HepG2 (cell line): ENCODE measurements around the gene CEBPE. TPM values are rescaled to one million over a fixed set of nuclear protein-coding genes. Genes with fewer than 3 reads are reported as not detected.

Source experiments
- DPF2 ChIP-seq: sonication (generic); formaldehyde crosslinking; IDR thresholded peaks from 2 replicates; pipeline ENCODE4 v1.4.0; 2020; ENCODE audit warnings: mild to moderate bottlenecking, low read depth, missing genetic modification reagents, borderline replicate concordance
- HNRNPK ChIP-seq: fragments of 200-400 bp; formaldehyde crosslinking; IDR thresholded peaks from 2 replicates; pipeline ENCODE4 v1.6.1; 2018; ENCODE audit warnings: low read length, low read depth, moderate library complexity, mild to moderate bottlenecking; ENCODE audit not compliant: poor library complexity, severe bottlenecking
- HOXA5 ChIP-seq: sonication (generic); formaldehyde crosslinking; IDR thresholded peaks from 2 replicates; pipeline ENCODE4 v1.4.0; 2020; ENCODE audit warnings: missing genetic modification reagents
- IKZF5 ChIP-seq: IDR thresholded peaks from 2 replicates; pipeline ENCODE4 v1.6.1; 2018; ENCODE audit warnings: missing genetic modification reagents, mild to moderate bottlenecking, missing compliant biosample characterization
- IRF9 ChIP-seq: sonication (generic); formaldehyde crosslinking; IDR thresholded peaks from 2 replicates; pipeline ENCODE4 v1.8.0; 2022; ENCODE audit warnings: missing genetic modification reagents, mild to moderate bottlenecking, borderline replicate concordance
- KDM6A ChIP-seq: IDR thresholded peaks from 2 replicates; pipeline ENCODE4 v1.6.1; 2016; ENCODE audit warnings: low read depth
- MED13 ChIP-seq: sonication (generic); formaldehyde crosslinking; IDR thresholded peaks from 2 replicates; pipeline ENCODE4 v1.5.0; 2020; ENCODE audit warnings: missing genetic modification reagents
- MXD1 ChIP-seq: sonication (generic); formaldehyde crosslinking; IDR thresholded peaks from 2 replicates; pipeline ENCODE4 v1.4.0; 2020; ENCODE audit warnings: mild to moderate bottlenecking, missing genetic modification reagents
- NFATC3 ChIP-seq: sonication (generic); formaldehyde crosslinking; IDR thresholded peaks from 2 replicates; pipeline ENCODE4 v1.5.1; 2020; ENCODE audit warnings: mild to moderate bottlenecking, missing genetic modification reagents
- NPAS2 ChIP-seq: sonication (generic); formaldehyde crosslinking; IDR thresholded peaks from 2 replicates; pipeline ENCODE4 v1.8.0; 2022; ENCODE audit warnings: mild to moderate bottlenecking, missing genetic modification reagents, borderline replicate concordance
- PCBP1 ChIP-seq: fragments of 200-400 bp; formaldehyde crosslinking; IDR thresholded peaks from 2 replicates; pipeline ENCODE4 v1.6.1; 2017; ENCODE audit warnings: mild to moderate bottlenecking, low read depth, low read length, borderline replicate concordance
- PRMT3 ChIP-seq: sonication (generic); formaldehyde crosslinking; IDR thresholded peaks from 2 replicates; pipeline ENCODE4 v1.8.1; 2022; ENCODE audit warnings: low read depth, mild to moderate bottlenecking, moderate library complexity, missing genetic modification reagents, borderline replicate concordance
- RNF219 ChIP-seq: sonication (generic); formaldehyde crosslinking; IDR thresholded peaks from 2 replicates; pipeline ENCODE4 v1.5.0; 2020; ENCODE audit warnings: mild to moderate bottlenecking, missing genetic modification reagents
- SP140L ChIP-seq: sonication (generic); formaldehyde crosslinking; IDR thresholded peaks from 2 replicates; pipeline ENCODE4 v1.4.0; 2020; ENCODE audit warnings: missing genetic modification reagents, borderline replicate concordance
- THAP7 ChIP-seq: sonication (generic); formaldehyde crosslinking; IDR thresholded peaks from 2 replicates; pipeline ENCODE4 v1.8.1; 2023; ENCODE audit warnings: mild to moderate bottlenecking, missing genetic modification reagents
- ZC3H13 ChIP-seq: sonication (generic); formaldehyde crosslinking; IDR thresholded peaks from 2 replicates; pipeline ENCODE4 v1.8.1; 2023; ENCODE audit warnings: mild to moderate bottlenecking, missing genetic modification reagents, moderate library complexity
- ZNF317 ChIP-seq: sonication (generic); formaldehyde crosslinking; IDR thresholded peaks from 2 replicates; pipeline ENCODE4 v1.5.0; 2020; ENCODE audit warnings: mild to moderate bottlenecking, missing genetic modification reagents
- ZNF556 ChIP-seq: sonication (generic); formaldehyde crosslinking; IDR thresholded peaks from 2 replicates; pipeline ENCODE4 v1.4.0; 2020; ENCODE audit warnings: mild to moderate bottlenecking, missing genetic modification reagents, borderline replicate concordance
- ZNF564 ChIP-seq: sonication (generic); formaldehyde crosslinking; IDR thresholded peaks from 2 replicates; pipeline ENCODE4 v1.8.1; 2023; ENCODE audit warnings: mild to moderate bottlenecking, missing genetic modification reagents
- polyA plus RNA-seq, 8 experiments: library from polyadenylated mRNA; depleted of rRNA in 3 of 8; stranded (reverse) in 7 of 8; unstranded in 1 of 8; fragments of >200 nt; fragmentation: Illumina TruSeq in 4 of 8; extraction: Trizol in 4 of 8; gene quantifications; 2 replicates each; pipeline versions ENCODE4 v1.2.1 to v1.2.3, GENCODE V29; 2011 to 2016; ENCODE audit warnings: low read depth in 4 of 8, missing spikeins in 1 of 8, mixed read lengths in 1 of 8; ENCODE audit not compliant: insufficient read depth in 1 of 8
- total RNA-seq, 5 experiments: library from RNA; depleted of rRNA; stranded (reverse); fragments of >200 nt; fragmentation: Illumina TruSeq; extraction: Trizol; gene quantifications; 2 replicates each; pipeline ENCODE4 v1.2.3, GENCODE V29; 2016; ENCODE audit warnings: low read depth in 1 of 5

Gene CEBPE
- total and polyA plus RNA-seq, 2 of the 13 experiments (the other 11 are each of a cell fraction or from before 2014, with no cell fraction given), result 0.09 to 0.11 TPM

GRCh38 chr14:23094666-23095195 lies 24.3 kb downstream of the CEBPE start, which contains the start of gene ACIN1 (continued):
- peak; percentile 98 for TF ChIP-seq HOXA5 (CRISPR knock-in tag)
- no peak; the same call in 1 of the 2 replicates for TF ChIP-seq RNF219 (CRISPR knock-in tag)
- TF ChIP-seq ZNF317 (CRISPR knock-in tag), result peak; percentile 95
- peak; percentile 90 for TF ChIP-seq HNRNPK
- TF ChIP-seq SP140L, result peak; percentile 76; the same call in 1 of the 2 replicates
- no peak; the same call in 1 of the 2 replicates for TF ChIP-seq PCBP1
- TF ChIP-seq NPAS2, result no peak
- TF ChIP-seq THAP7 (CRISPR knock-in tag), result no peak
- TF ChIP-seq IKZF5 (CRISPR knock-in tag), result peak; percentile 94
- TF ChIP-seq IRF9 (CRISPR knock-in tag), result peak; percentile 100
- TF ChIP-seq ZNF556, result peak; percentile 98
- no peak for TF ChIP-seq PRMT3 (CRISPR knock-in tag)
- peak; percentile 95 for TF ChIP-seq MED13
- peak; percentile 79 for TF ChIP-seq DPF2 (CRISPR knock-in tag)
- TF ChIP-seq KDM6A (CRISPR knock-in tag), result no peak
- TF ChIP-seq ZC3H13 (CRISPR knock-in tag), result no peak
- peak; percentile 93; the same call in 1 of the 2 replicates for TF ChIP-seq NFATC3
- peak; percentile 81 for TF ChIP-seq ZNF564 (CRISPR knock-in tag)
- TF ChIP-seq MXD1, result peak; percentile 98
